HG03103 (cell line): ENCODE results near the gene PPP2R5D.

Experiments
- ATAC-seq: cut with Tn5 transposase; IDR thresholded peaks from one replicate; pipeline ENCODE4 v1.9.1; 2021; ENCODE audit warnings: low read depth; ENCODE audit not compliant: unreplicated experiment

The PPP2R5D gene

DNA sequence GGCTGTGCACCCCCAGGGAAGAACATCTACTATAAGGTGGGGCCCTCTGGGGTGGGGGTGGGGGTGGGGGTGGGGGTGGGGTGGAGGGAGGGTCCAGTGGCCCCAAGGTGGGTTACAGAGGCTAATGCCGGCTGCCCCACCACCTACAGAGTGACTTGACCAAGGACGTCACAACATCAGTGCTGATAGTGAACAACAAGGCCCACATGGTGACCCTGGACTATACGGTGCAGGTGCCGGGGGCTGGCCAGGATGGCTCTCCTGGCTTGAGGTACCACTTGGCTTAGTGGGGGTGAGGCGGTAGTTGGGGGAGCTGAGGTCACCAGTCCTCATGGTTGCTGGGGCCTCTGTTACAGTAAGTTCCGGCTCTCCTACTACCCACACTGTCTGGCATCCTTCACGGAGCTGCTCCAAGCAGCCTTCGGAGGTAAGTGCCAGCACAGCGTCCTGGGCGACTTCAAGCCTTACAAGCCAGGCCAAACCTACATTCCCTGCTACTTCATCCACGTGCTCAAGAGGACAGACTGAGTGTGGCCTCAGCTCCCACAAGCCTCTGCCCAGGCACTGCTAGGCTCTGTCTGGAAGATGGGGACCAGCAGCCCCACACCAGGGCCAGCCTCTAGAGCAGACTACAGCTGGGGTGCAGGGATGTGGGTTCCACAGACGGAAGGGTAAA, 21.1 kb upstream of the PPP2R5D start:
- ATAC-seq, result no peak

- ATAC-seq, result no peak
Measured at GRCh38 chr6:42963855-42964605, 20.3 kb upstream of the PPP2R5D start.

DNA sequence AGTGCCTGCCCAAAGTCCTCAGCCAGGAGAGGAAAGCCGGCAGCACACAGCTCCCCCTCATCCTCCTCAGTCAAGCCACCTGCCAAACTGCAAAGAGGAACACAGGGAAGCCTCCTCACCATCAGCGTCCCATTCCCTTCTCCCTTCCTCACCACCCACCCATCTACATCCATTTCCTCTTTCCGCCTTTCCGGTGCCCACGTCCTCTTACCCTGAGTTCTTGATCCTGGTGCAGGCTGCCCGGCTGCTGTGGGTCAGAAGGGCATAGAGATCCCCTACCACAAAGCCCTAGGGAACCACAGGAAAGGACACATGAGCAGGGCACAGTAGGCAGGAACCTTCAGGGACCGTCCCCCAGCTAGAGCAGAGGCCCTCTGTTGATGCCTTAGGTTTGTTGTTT, 17.8 kb upstream of the PPP2R5D start:
- no peak for ATAC-seq

DNA sequence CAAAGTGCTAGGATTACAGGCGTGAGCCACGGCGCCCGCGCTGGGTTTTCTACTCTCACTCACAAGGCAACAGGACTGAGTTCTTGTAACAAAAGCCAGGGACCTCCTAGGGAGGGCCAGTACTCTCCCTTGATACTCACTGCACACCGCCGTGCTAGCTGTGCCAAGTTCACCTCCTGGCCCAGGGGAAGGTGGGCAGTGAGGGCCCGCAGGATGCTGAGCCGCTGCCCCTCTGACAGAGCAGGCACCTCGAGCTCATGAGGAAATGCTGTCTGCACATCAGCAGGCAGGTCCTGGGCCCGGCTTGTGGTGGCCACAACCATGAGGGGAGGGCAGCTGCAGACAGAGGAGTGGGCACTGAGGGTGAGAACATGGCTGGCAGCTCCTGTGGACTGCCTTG, 17.1 kb upstream of the PPP2R5D start:
- ATAC-seq, result no peak

- no peak for ATAC-seq
Measured at GRCh38 chr6:42968126-42968701, 16.2 kb upstream of the PPP2R5D start.

- ATAC-seq, result no peak
Measured at GRCh38 chr6:42968783-42969182, 15.6 kb upstream of the PPP2R5D start.

GRCh38 chr6:42969431-42969830, 14.9 kb upstream of the PPP2R5D start:
- no peak for ATAC-seq

DNA sequence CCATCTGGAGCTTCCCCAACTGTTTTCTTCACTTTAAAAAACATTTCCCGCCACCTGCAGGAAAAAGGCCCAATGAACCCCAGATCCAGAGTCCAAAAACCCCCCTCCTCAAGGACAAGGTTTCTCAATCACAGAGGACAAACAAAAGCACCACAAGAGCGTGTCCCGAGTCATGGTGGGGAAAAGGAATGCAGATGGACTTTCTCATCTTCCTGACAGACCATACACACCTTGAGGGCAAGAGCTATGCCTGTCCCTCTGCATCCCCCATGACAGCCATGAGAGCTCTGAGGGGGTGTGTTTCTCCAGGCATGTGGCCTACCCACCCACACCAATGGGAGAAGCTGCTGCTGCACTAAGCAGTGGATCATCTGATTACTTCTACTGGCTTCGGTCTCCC, 14.4 kb upstream of the PPP2R5D start:
- no peak for ATAC-seq

DNA sequence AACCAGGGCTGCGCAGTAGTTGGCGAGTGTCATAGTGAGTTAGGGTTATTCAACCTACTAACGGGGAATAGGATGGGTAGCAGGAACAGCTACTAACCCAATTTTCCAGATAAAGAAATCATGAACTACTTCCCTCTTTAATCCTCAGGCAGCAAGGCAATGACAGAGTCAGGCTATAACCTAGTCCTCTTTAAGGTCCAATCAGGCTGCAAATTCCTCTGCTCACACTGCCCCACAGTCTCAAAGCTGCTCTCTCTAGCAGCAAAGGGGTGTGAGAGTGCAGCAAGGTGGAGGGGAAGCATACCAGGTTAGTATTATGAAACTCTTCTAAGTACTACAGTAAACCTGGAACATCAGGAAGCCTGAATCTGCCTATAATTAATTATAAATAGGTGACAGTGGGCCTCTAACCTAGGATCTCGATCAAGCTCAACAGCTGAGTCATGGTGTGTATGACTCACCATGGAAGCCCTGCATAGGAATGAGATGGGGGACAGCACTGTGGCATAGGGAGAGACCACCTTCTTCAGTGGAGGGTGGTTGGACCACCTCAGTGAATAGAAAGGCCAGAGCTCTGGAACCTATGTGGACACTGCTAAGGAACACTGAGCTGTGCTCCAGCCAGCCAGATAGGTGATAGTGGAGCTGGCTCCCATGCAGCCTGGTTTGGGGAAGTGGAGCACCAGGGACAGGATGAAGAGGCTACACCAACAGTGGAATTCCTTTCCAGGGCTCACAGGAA, 13.3 kb upstream of the PPP2R5D start:
- no peak for ATAC-seq

DNA sequence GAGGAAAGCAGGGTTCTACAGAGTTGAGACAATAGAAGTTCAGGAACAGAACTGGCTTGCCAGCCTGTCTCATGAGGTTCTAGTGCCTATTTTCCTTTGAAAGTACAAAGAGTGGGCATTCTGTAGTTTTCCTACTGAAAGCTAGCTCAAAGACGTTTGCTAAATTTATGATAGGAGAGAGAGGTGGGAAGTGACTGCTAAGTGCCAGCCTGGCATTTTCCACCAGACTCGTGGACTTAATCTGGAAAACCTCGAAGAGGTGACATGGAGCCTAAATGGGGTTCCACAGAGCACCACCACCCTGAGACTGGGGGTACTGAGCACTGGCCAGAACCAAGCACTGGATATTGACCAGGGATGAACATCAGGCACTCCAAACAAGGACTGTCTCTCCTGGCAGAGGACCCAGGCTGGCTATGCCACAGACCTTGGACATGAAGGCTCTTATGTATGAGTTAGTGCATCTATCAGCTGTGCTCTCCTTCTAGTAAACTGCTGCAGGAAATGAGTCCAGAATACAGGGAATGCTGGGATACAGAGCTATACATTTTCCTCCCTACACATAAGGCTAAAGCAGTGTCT, 12.5 kb upstream of the PPP2R5D start:
- ATAC-seq, result no peak

GRCh38 chr6:42973926-42974325, 10.4 kb upstream of the PPP2R5D start:
- ATAC-seq, result no peak

DNA sequence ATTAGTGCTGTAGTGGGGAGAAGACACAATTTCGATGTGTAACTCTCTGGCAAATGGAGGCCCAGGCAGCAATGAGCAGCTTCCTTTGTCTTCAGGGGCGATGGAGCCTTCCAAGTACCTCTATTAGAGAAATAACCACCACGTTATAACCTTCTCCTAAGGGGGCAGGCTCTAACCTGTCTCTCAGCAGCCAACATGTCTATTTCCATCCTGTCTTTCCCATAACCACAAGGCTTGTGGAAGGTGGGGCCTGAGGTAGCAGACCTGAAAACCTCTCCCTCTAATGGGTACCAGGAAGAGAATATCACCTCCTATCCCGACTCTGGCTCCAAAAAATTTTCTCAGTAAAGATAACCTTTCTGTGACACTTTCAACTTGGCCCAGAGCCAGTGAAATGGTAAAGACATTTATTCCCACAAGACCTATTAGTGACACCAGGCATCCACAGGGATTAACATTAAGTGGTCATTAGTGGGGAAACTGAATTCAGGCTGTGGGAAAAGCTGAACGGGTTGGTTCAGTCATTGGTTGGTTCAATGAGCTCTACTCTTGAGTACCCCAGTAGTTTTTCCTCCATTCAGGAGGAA, 9.4 kb upstream of the PPP2R5D start:
- ATAC-seq, result no peak

GRCh38 chr6:42978487-42978838, 5.9 kb upstream of the PPP2R5D start:
- ATAC-seq, result peak; percentile 8

DNA sequence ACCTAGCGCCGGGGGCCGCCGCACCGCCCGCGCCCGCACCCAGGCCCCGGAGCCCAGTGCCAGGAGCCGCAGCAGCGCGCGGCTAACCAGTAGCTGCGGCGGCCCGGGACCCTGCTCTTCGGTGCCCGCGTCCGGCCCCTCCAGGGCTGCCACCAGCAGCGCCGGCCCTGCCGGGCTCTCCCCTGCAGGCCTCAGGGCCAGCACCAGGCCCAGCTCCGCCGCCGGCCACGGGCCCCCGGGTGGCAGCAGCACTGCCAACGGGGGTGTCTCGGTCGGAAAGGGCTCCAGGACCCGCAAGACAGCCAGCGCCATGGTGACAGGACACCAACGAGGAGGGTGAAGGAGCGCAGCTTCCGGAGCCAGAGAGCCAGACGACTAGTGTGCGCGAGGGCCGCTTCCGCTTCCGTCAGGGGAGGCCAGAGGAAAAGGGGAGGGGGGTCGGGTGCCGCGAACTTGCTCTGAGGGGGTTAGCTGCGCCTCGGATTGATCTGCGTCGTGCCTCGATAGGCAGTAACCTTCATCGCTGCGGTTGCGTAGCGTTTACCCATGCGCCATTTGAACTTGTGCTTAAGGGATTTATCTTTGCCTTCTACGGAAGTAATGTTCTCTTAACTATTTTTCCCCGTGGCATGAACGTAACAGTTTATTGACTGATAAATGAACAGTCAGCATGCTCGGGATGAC, 5.4 kb upstream of the PPP2R5D start, which contains the start of gene PEX6:
Gene PEX6 (minus strand): TSS at position 343 of the 684 bp plus-strand sequence. CDS start 31 bp downstream, at position 312.
- ATAC-seq, result peak; percentile 84

DNA sequence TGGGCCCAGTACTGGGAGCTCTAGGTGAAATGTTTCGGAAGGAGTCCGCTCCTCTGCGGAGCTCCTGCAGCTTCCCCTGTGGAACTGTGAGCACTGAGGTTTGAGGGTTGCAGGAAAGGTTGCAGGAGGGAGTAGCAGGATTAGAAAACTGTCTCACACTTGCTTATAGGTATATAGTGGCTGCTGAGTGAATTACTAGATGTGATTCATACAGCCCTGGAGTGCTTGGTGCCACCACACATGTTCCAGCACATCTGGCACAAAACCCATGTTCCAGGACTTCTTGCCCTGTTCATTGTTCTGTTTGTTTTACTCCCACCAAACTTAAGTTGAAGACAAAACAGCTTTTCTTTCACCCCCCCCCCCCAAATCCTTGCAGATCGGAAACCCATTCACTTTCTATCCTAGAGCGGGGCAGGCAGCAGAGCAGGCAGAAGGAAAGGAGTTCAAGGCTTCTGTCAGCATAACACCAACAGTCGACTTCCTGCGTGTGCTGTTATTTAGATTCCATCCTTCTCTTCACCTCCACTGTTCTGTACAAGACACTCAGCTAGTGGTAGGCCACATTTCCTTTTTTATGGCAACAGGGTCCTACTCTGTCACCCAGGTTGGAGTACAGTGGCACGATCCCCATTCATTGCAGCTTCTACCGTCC, 4.7 kb upstream of the PPP2R5D start:
- ATAC-seq, result no peak

- ATAC-seq, result no peak
Measured at GRCh38 chr6:42981836-42982235, 2.5 kb upstream of the PPP2R5D start.

DNA sequence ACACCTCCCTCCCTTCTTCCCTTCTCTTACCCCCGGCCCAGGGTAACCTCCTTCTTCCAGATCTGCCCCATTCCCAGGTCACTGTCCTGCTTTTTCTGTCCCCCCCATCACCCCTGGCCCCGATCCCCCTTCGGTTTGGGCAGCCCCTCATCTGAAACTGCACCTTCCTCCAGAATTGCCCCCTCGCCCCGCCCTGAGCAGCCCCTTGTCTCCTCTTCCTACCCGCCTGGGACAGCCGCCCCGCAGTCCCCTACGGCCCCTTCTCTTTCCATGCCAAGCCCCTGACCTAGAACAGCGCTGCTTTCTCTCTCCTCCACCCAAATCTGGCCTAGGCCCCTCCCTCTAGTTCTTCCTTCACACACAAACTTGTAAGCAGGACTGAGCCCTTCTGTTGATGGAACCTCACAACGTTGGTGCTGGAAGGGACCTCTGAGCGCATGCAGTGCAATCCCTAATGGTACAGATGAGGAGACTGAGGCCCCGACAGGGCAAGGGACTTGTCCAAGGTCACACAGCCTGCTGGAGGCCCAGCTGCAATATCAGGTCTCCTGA, 630 bp downstream of the PPP2R5D start:
- ATAC-seq, result no peak

DNA sequence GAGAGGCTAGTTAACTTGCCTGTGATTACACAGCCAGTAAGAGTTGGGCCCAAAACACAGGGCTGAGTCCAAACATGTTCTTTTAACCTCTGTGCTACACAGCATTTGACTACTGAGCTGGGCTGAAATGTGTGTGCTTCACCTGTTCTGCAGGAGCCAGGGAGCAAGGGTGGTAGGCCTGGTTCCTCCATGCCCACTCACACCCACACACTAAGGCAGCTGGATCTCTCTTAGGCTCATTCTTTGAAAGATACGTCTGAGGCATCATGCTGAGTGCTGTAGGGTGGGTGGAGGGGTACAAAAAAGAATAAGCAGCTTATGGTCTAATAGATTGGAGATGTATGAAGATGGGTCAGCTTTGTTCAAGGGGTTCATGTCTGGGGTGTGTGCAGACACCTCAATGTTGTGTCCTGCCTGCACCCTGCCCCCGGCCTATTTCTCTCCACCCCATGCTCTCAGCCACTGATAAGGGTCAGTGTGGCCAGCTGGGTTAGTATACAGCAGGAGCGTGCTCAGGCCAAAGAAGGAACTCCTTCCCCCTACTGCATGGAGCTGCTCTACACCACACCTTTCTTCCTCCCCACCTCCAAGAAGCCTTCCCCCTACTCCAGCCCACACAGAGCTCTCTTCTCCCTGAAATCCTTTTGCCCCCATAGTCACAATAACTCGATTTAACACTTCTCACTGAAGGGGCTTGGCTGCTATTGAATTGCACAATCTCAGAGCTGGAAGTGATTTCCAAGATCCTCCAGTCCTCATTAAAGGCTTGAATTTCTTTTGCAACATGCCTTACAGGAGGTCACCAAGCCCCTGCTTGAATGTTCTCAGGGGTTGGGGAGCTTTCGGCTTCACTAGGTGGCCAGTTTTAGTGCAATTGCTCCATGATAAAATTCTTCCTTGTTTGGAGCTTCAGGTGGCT, 3.4 kb downstream of the PPP2R5D start:
- no peak for ATAC-seq
